ENCODE data around the gene SORCS2. TPM values are rescaled to one million over a fixed set of nuclear protein-coding genes. Genes with fewer than 3 reads are reported as not detected.
A peak's percentile ranks its signal among the peaks of the same experiment; 100 is the strongest.

The SORCS2 gene
- total RNA-seq, 1 donor from 2014 or later, result 10.9 TPM

- DNase-seq (ENCODE audit: low spot score), result no peak
- Mint-ChIP-seq H3K36me3 (ENCODE audit: low read depth) (no peaks in the 10 kb centered on the region), H3K27ac (ENCODE audit: unreplicated experiment) (no peak overlapping the region), H3K27me3 (ENCODE audit: low read depth) (peaks cover 14% of the 10 kb centered on the region), H3K9me3 (ENCODE audit: low read depth) (no peaks in the 10 kb centered on the region), H3K4me3 (ENCODE audit: unreplicated experiment) (no peak overlapping the region), H3K4me1 (ENCODE audit: low read depth) (peaks cover 48% of the 10 kb centered on the region)
- no peak for TF ChIP-seq CTCF (IDR thresholded peaks at IDR 0.05)
Measured at GRCh38 chr4:7368296-7368695, 176.0 kb downstream of the SORCS2 start.

GRCh38 chr4:7369511-7369910, 177.2 kb downstream of the SORCS2 start:
- no peak for TF ChIP-seq CTCF (IDR thresholded peaks at IDR 0.05)
- H3K9me3 Mint-ChIP-seq (ENCODE audit: low read depth), result no peaks in the 10 kb centered on the region
- H3K4me1 Mint-ChIP-seq (ENCODE audit: low read depth), result peaks cover 48% of the 10 kb centered on the region
- DNase-seq (ENCODE audit: low spot score), result no peak
- peaks cover 14% of the 10 kb centered on the region for H3K27me3 Mint-ChIP-seq (ENCODE audit: low read depth)
- no peak overlapping the region for H3K4me3 Mint-ChIP-seq (ENCODE audit: unreplicated experiment)
- H3K36me3 Mint-ChIP-seq (ENCODE audit: low read depth), result no peaks in the 10 kb centered on the region
- no peak overlapping the region for H3K27ac Mint-ChIP-seq (ENCODE audit: unreplicated experiment)

- Mint-ChIP-seq H3K36me3 (ENCODE audit: low read depth) (no peaks in the 10 kb centered on the region), H3K27ac (ENCODE audit: unreplicated experiment) (no peak overlapping the region), H3K4me1 (ENCODE audit: low read depth) (peaks cover 48% of the 10 kb centered on the region), H3K9me3 (ENCODE audit: low read depth) (no peaks in the 10 kb centered on the region), H3K4me3 (ENCODE audit: unreplicated experiment) (no peak overlapping the region), H3K27me3 (ENCODE audit: low read depth) (peaks cover 12% of the 10 kb centered on the region)
- no peak for TF ChIP-seq CTCF (IDR thresholded peaks at IDR 0.05)
- DNase-seq (ENCODE audit: low spot score), result peak; percentile 68
Measured at GRCh38 chr4:7370038-7370437, 177.7 kb downstream of the SORCS2 start.

GRCh38 chr4:7371210-7371941, 179.0 kb downstream of the SORCS2 start:
- Mint-ChIP-seq H3K4me1 (ENCODE audit: low read depth) (peaks cover 51% of the 10 kb centered on the region), H3K4me3 (ENCODE audit: unreplicated experiment) (no peak overlapping the region), H3K27me3 (ENCODE audit: low read depth) (peaks cover 10% of the 10 kb centered on the region), H3K36me3 (ENCODE audit: low read depth) (no peaks in the 10 kb centered on the region), H3K27ac (ENCODE audit: unreplicated experiment) (peak overlapping the region; percentile 81), H3K9me3 (ENCODE audit: low read depth) (no peaks in the 10 kb centered on the region)
- no peak for TF ChIP-seq CTCF (IDR thresholded peaks at IDR 0.05)
- DNase-seq (ENCODE audit: low spot score), result peak; percentile 79

- H3K4me3 Mint-ChIP-seq (ENCODE audit: unreplicated experiment), result no peak overlapping the region
- no peaks in the 10 kb centered on the region for H3K9me3 Mint-ChIP-seq (ENCODE audit: low read depth)
- no peak for TF ChIP-seq CTCF (IDR thresholded peaks at IDR 0.05)
- H3K36me3 Mint-ChIP-seq (ENCODE audit: low read depth), result no peaks in the 10 kb centered on the region
- peak; percentile 44 for DNase-seq (ENCODE audit: low spot score)
- no peak overlapping the region for H3K27ac Mint-ChIP-seq (ENCODE audit: unreplicated experiment)
- peaks cover 41% of the 10 kb centered on the region for H3K4me1 Mint-ChIP-seq (ENCODE audit: low read depth)
- H3K27me3 Mint-ChIP-seq (ENCODE audit: low read depth), result peaks cover 6% of the 10 kb centered on the region
Measured at GRCh38 chr4:7372673-7373072, 180.3 kb downstream of the SORCS2 start.

Measured in chondrocyte (in vitro differentiated cells).